ENCODE measurements around the gene NDUFA12.

GRCh38 chr12:94962670-94963069, 40.8 kb downstream of the NDUFA12 start:
- TF ChIP-seq POLR2AphosphoS5 (IDR thresholded peaks at IDR 0.05; ENCODE audit: low read depth, low read length) (no peak), CTCF (IDR thresholded peaks at IDR 0.05 in 2 of 3, conservative IDR thresholded peaks at IDR 0.05 in 1 of 3; ENCODE audit: borderline replicate concordance in 1 of 3, insufficient read depth in 1 of 3, low read depth in 2 of 3, low read length in 2 of 3) (no peak), EZH2 (IDR thresholded peaks at IDR 0.05) (no peak), JUND (IDR thresholded peaks at IDR 0.05) (no peak), MAX (IDR thresholded peaks at IDR 0.05) (no peak), YY1 (IDR thresholded peaks at IDR 0.05; ENCODE audit: extremely low read depth, insufficient replicate concordance, low read depth, low read length) (no peak), POLR2A (IDR thresholded peaks at IDR 0.05; ENCODE audit: borderline replicate concordance, extremely low read depth, insufficient read depth, insufficient read length) (no peak), EZH2phosphoT487 (IDR thresholded peaks at IDR 0.05; ENCODE audit: borderline replicate concordance) (no peak), FOSL1 (IDR thresholded peaks at IDR 0.05; ENCODE audit: low read depth) (no peak), EGR1 (IDR thresholded peaks at IDR 0.05; ENCODE audit: low read depth) (no peak), REST (IDR thresholded peaks at IDR 0.05; ENCODE audit: low read depth) (no peak)

Measured in HCT116 (cell line).